Measurements from ENCODE around the gene ZNF536. TPM values are rescaled to one million over a fixed set of nuclear protein-coding genes. Genes with fewer than 3 reads are reported as not detected.

The ZNF536 gene
- total RNA-seq, 1 experiment from 2014 or later, result 0.35 TPM

DNA sequence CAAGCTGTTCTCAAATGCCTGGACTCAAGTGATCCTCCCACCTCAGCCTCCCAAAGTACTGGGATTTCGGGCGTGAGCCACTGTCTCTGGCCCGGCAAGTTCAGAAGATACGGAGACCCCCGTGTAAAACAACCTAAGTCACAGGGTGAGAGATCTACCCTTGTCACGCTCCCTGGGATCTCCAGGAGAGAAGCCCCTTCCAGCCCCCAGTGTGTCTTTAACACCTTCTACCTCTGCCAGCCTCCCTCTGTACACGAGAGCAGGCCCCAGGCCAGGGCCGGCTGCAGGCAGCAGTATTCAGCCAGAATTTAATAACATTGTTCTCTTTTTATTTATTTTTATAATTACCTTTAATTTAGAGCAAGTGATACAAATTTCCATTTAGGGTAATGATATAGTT, 49.4 kb downstream of the ZNF536 start:
- CTCF ChIA-PET, result no interaction called here
- no peak overlapping the region for H3K4me3 Mint-ChIP-seq
- H3K4me1 Mint-ChIP-seq, result no peaks in the 10 kb centered on the region
- H3K9me3 Mint-ChIP-seq, result no peaks in the 10 kb centered on the region
- no peaks in the 10 kb centered on the region for H3K36me3 Mint-ChIP-seq
- TF ChIP-seq KAT7 (CRISPR knock-in tag; IDR thresholded peaks at IDR 0.05; ENCODE audit: borderline replicate concordance) (no peak), NR2C2 (CRISPR knock-in tag; IDR thresholded peaks at IDR 0.05) (no peak), ZNF232 (CRISPR knock-in tag; IDR thresholded peaks at IDR 0.05) (no peak), JUN (CRISPR knock-in tag; IDR thresholded peaks at IDR 0.05) (no peak), NR1H2 (CRISPR knock-in tag; IDR thresholded peaks at IDR 0.05) (no peak), MYBL2 (CRISPR knock-in tag; IDR thresholded peaks at IDR 0.05) (no peak), ZNF671 (CRISPR knock-in tag; IDR thresholded peaks at IDR 0.05) (no peak)
- TF ChIP-seq, protein P1, sequence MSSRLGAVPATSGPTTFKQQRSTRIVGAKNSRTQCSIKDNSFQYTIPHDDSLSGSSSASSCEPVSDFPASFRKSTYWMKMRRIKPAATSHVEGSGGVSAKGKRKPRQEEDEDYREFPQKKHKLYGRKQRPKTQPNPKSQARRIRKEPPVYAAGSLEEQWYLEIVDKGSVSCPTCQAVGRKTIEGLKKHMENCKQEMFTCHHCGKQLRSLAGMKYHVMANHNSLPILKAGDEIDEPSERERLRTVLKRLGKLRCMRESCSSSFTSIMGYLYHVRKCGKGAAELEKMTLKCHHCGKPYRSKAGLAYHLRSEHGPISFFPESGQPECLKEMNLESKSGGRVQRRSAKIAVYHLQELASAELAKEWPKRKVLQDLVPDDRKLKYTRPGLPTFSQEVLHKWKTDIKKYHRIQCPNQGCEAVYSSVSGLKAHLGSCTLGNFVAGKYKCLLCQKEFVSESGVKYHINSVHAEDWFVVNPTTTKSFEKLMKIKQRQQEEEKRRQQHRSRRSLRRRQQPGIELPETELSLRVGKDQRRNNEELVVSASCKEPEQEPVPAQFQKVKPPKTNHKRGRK (CRISPR knock-in tag; IDR thresholded peaks at IDR 0.05; ENCODE audit: borderline replicate concordance), result no peak
- TF ChIP-seq, protein P2, sequence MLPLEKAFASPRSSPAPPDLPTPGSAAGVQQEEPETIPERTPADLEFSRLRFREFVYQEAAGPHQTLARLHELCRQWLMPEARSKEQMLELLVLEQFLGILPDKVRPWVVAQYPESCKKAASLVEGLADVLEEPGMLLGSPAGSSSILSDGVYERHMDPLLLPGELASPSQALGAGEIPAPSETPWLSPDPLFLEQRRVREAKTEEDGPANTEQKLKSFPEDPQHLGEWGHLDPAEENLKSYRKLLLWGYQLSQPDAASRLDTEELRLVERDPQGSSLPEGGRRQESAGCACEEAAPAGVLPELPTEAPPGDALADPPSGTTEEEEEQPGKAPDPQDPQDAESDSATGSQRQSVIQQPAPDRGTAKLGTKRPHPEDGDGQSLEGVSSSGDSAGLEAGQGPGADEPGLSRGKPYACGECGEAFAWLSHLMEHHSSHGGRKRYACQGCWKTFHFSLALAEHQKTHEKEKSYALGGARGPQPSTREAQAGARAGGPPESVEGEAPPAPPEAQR (CRISPR knock-in tag; IDR thresholded peaks at IDR 0.05), result no peak
- TF ChIP-seq, protein P3, sequence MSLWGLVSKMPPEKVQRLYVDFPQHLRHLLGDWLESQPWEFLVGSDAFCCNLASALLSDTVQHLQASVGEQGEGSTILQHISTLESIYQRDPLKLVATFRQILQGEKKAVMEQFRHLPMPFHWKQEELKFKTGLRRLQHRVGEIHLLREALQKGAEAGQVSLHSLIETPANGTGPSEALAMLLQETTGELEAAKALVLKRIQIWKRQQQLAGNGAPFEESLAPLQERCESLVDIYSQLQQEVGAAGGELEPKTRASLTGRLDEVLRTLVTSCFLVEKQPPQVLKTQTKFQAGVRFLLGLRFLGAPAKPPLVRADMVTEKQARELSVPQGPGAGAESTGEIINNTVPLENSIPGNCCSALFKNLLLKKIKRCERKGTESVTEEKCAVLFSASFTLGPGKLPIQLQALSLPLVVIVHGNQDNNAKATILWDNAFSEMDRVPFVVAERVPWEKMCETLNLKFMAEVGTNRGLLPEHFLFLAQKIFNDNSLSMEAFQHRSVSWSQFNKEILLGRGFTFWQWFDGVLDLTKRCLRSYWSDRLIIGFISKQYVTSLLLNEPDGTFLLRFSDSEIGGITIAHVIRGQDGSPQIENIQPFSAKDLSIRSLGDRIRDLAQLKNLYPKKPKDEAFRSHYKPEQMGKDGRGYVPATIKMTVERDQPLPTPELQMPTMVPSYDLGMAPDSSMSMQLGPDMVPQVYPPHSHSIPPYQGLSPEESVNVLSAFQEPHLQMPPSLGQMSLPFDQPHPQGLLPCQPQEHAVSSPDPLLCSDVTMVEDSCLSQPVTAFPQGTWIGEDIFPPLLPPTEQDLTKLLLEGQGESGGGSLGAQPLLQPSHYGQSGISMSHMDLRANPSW (CRISPR knock-in tag; conservative IDR thresholded peaks at IDR 0.05; ENCODE audit: low read depth), result no peak
- TF ChIP-seq, protein P4, sequence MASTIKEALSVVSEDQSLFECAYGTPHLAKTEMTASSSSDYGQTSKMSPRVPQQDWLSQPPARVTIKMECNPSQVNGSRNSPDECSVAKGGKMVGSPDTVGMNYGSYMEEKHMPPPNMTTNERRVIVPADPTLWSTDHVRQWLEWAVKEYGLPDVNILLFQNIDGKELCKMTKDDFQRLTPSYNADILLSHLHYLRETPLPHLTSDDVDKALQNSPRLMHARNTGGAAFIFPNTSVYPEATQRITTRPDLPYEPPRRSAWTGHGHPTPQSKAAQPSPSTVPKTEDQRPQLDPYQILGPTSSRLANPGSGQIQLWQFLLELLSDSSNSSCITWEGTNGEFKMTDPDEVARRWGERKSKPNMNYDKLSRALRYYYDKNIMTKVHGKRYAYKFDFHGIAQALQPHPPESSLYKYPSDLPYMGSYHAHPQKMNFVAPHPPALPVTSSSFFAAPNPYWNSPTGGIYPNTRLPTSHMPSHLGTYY (CRISPR knock-in tag; IDR thresholded peaks at IDR 0.05), result no peak
- TF ChIP-seq, protein P5, sequence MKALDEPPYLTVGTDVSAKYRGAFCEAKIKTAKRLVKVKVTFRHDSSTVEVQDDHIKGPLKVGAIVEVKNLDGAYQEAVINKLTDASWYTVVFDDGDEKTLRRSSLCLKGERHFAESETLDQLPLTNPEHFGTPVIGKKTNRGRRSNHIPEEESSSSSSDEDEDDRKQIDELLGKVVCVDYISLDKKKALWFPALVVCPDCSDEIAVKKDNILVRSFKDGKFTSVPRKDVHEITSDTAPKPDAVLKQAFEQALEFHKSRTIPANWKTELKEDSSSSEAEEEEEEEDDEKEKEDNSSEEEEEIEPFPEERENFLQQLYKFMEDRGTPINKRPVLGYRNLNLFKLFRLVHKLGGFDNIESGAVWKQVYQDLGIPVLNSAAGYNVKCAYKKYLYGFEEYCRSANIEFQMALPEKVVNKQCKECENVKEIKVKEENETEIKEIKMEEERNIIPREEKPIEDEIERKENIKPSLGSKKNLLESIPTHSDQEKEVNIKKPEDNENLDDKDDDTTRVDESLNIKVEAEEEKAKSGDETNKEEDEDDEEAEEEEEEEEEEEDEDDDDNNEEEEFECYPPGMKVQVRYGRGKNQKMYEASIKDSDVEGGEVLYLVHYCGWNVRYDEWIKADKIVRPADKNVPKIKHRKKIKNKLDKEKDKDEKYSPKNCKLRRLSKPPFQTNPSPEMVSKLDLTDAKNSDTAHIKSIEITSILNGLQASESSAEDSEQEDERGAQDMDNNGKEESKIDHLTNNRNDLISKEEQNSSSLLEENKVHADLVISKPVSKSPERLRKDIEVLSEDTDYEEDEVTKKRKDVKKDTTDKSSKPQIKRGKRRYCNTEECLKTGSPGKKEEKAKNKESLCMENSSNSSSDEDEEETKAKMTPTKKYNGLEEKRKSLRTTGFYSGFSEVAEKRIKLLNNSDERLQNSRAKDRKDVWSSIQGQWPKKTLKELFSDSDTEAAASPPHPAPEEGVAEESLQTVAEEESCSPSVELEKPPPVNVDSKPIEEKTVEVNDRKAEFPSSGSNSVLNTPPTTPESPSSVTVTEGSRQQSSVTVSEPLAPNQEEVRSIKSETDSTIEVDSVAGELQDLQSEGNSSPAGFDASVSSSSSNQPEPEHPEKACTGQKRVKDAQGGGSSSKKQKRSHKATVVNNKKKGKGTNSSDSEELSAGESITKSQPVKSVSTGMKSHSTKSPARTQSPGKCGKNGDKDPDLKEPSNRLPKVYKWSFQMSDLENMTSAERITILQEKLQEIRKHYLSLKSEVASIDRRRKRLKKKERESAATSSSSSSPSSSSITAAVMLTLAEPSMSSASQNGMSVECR (CRISPR knock-in tag; IDR thresholded peaks at IDR 0.05; ENCODE audit: borderline replicate concordance), result no peak
- TF ChIP-seq, protein P6, sequence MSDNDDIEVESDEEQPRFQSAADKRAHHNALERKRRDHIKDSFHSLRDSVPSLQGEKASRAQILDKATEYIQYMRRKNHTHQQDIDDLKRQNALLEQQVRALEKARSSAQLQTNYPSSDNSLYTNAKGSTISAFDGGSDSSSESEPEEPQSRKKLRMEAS (CRISPR knock-in tag; IDR thresholded peaks at IDR 0.05), result no peak
- TF ChIP-seq, protein P7, sequence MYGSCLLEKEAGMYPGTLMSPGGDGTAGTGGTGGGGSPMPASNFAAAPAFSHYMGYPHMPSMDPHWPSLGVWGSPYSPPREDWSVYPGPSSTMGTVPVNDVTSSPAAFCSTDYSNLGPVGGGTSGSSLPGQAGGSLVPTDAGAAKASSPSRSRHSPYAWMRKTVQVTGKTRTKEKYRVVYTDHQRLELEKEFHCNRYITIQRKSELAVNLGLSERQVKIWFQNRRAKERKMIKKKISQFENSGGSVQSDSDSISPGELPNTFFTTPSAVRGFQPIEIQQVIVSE (CRISPR knock-in tag; IDR thresholded peaks at IDR 0.05; ENCODE audit: borderline replicate concordance), result no peak
- no peak overlapping the region for H3K27ac Mint-ChIP-seq
- POLR2A ChIA-PET, result no interaction called here
- DNase-seq (ENCODE audit: low spot score), result no peak
- ATAC-seq, result no peak
- H3K27me3 Mint-ChIP-seq (ENCODE audit: low read depth), result no peaks in the 10 kb centered on the region
